Testis (tissue), 3 donors: ENCODE results near the gene B3GNT3. TPM values are rescaled to one million over a fixed set of nuclear protein-coding genes. Genes with fewer than 3 reads are reported as not detected.
A peak's percentile ranks its signal among the peaks of the same experiment; 100 is the strongest.

Experiments used
- DNase-seq: peaks from one replicate; pipeline ENCODE4 v3.0.0-alpha.2; 2019
- H3K27ac ChIP-seq, 2 donors: fragments of 200-600 bp; sonication (generic); one replicate each; pipeline ENCODE4 v1.5.1; 2019
- H3K27me3 ChIP-seq: fragments of 200-600 bp; sonication (generic); one replicate; pipeline ENCODE4 v1.5.1; 2019
- H3K36me3 ChIP-seq: fragments of 200-600 bp; sonication (generic); one replicate; pipeline ENCODE4 v1.5.1; 2017; ENCODE audit warnings: low read depth; ENCODE audit errors: missing control alignments
- H3K4me1 ChIP-seq: fragments of 200-600 bp; sonication (generic); one replicate; pipeline ENCODE4 v1.5.1; 2019
- H3K4me3 ChIP-seq, 2 donors: fragments of 200-600 bp; sonication (generic); one replicate each; pipeline ENCODE4 v1.5.1; 2017 to 2019
- H3K9me3 ChIP-seq: fragments of 200-600 bp; sonication (generic); one replicate; pipeline ENCODE4 v1.5.1; 2017
- POLR2A ChIP-seq: fragments of 450-650 bp; IDR thresholded peaks from one replicate; pipeline ENCODE4 v1.6.1; 2017; ENCODE audit warnings: antibody characterized with exemption, mild to moderate bottlenecking, moderate library complexity
- WGBS, 2 donors: methylation state at CpG; one replicate each; pipeline ENCODE4 v1.1.5; 2018; 5-methylcytosine and 5-hydroxymethylcytosine counted together
- intact Hi-C: fragments of 100-400 bp; cut with DNase I; formaldehyde crosslinking; loops from one replicate; pipeline ENCODE4 v1.15.1; 2023; ENCODE audit warnings: low total_unique reads
- polyA plus RNA-seq: library from polyadenylated mRNA; stranded (reverse); fragments of 350-450 nt; fragmentation: Illumina TruSeq; extraction: RNeasy Lipid Tissue Mini Kit (QIAGEN cat#74804); gene quantifications from one replicate; pipeline ENCODE4 v1.2.3, GENCODE V29; 2014; ENCODE audit warnings: low read depth, low replicate concordance; ENCODE audit not compliant: insufficient read depth
- total RNA-seq, 2 donors: library from RNA; depleted of rRNA; stranded (reverse); fragments of >200 nt; gene quantifications; one replicate each; pipeline ENCODE4 v1.2.3, GENCODE V29; 2016
- TF ChIP-seq, protein P1 (sequence below), 3 experiments: fragments of 450-650 bp in 2 of 3; fragments of 200-600 bp in 1 of 3; sonication (generic) in 1 of 3; IDR thresholded peaks; one replicate each; pipeline ENCODE4 v1.5.1; 2016 to 2019; ENCODE audit warnings: antibody characterized with exemption in 3 of 3, mild to moderate bottlenecking in 2 of 3, moderate library complexity in 1 of 3

The B3GNT3 gene
- total and polyA plus RNA-seq, 3 donors from 2014 or later: 0.19 to 0.71 (median 0.63) TPM

DNA sequence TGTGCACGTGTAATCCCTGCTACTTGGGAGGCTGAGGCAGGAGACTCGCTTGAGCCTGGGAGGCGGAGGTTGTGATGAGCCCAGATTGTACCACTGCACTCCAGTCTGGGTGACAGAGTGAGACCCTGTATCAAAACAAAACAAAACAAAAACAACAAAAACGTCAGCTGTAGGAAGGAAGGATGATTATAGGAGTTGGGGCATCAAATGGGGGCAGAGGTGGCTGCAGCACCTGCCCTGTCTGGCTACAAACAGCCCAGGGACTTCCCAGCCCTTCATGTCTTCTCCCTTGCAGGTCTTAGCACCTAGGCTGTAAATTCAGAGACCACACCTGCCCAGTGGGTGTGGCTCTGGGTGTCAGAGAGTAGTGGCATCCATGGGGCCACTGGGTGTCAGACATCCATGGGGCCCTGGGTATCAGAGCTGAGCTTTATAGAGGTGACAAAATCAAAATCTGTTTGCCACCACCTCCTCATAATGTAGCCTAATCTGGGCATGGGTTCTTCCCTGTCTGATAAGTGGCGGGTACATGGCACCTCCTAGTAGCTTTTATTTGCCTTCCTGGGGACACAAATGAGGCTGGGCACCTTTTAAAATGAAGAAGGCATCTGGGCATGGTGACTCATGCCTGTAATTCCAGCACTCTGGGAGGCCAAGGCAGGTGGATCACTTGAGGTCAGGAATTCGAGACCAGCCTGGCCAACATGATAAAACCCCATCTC, 4.7 kb upstream of the B3GNT3 start:
- peaks cover 11% of the 10 kb centered on the region for H3K4me1 ChIP-seq
- H3K9me3 ChIP-seq: no peaks in the 10 kb centered on the region
- H3K27me3 ChIP-seq: no peaks in the 10 kb centered on the region
- H3K27ac ChIP-seq: no peak overlapping the region
- intact Hi-C loops: no loop called here
- no peak for DNase-seq
- no peak overlapping the region for H3K4me3 ChIP-seq
- WGBS, 2 donors: 81 to 84% methylated on average over 6 of the region's 6 CpGs
- H3K36me3 ChIP-seq: no peaks in the 10 kb centered on the region
- TF ChIP-seq, protein P1, sequence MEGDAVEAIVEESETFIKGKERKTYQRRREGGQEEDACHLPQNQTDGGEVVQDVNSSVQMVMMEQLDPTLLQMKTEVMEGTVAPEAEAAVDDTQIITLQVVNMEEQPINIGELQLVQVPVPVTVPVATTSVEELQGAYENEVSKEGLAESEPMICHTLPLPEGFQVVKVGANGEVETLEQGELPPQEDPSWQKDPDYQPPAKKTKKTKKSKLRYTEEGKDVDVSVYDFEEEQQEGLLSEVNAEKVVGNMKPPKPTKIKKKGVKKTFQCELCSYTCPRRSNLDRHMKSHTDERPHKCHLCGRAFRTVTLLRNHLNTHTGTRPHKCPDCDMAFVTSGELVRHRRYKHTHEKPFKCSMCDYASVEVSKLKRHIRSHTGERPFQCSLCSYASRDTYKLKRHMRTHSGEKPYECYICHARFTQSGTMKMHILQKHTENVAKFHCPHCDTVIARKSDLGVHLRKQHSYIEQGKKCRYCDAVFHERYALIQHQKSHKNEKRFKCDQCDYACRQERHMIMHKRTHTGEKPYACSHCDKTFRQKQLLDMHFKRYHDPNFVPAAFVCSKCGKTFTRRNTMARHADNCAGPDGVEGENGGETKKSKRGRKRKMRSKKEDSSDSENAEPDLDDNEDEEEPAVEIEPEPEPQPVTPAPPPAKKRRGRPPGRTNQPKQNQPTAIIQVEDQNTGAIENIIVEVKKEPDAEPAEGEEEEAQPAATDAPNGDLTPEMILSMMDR (IDR thresholded peaks at IDR 0.05): no peak
- TF ChIP-seq POLR2A: no peak

DNA sequence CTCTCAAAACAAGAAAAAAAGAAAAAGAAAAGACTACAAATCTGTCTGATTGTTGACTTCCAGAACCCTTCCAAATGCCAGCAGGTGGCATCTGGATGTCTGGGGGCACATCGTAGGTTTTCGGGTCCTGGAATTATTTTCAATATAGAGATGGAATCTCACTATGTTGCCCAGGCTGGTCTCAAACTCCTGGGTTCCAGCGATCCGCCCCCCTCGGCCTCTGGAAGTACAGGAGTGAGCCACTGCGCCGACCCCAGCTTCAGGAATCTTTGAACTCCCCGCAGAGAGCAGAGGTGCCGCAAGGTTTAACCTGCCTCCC, 567 bp upstream of the B3GNT3 start:
- Histone ChIP-seq H3K27ac (no peak overlapping the region), H3K9me3 (no peaks in the 10 kb centered on the region), H3K4me3 (peak overlapping the region; percentile 19 to 46), H3K36me3 (no peaks in the 10 kb centered on the region), H3K27me3 (no peaks in the 10 kb centered on the region), H3K4me1 (peaks cover 15% of the 10 kb centered on the region)
- 39 to 54% methylated on average over 9 of the region's 9 CpGs for WGBS, 2 donors
- no peak for DNase-seq
- no peak for TF ChIP-seq POLR2A
- TF ChIP-seq, protein P1 (IDR thresholded peaks at IDR 0.05): no peak
- intact Hi-C loops: no loop called here

DNA sequence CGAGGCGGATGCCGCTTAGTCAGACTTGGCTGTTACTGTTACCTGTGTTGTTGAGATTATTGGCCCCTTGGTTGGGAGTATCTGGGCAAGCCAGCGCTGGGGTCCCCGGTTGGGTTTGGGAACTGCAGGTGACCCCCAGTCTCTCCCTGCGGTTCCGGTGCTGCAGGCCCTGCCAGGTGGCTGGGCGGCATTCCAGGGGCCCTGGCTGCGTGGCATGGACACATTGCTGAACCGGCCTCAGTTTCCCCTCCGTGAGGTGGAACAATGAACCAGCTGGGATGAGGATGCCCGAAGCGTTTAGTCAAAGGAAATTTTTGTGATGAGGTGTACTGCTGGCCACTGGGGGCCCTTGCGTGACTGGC, 538 bp downstream of the B3GNT3 start:
- H3K4me3 ChIP-seq: peak overlapping the region; percentile 19 to 46
- intact Hi-C loops: no loop called here

DNA sequence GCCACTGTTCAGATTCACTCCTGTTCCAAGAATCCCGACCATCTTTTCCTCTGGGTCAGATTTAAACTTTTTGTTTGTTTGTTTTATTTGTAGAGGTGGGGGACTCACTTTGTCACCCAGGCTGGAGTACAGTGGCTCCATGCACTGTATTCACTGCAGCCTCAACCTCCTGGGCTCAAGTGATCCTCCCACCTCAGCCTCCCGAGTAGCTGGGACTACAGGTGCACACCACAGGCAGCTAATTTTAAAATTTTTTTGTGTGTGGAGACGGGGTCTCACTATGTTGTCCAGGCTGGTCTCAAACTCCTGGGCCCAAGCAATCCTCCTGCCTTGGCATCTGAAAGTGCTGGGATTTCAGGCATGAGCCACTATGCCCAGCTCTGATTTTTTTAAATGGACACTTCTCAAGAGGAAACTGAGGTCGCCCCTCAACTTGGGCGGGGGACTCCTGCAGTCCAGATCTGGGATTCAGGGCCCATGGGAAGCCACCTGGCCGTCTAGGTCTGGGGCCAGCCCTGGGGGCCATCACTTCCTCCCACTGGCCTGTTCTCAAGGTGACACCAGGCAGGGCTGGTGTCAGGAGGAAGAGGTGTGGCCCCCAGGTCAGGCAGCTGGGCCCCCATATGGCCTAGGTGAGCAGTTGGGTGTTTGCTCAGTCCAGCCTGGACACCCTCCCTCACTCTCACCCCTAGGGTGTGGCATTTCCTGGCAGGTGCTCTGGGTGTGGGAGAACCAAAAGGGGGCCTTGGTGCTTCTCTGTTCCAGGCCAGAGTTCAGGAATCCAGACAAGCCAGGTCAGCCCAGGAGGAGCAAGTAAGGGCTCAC, 1.3 kb downstream of the B3GNT3 start:
- WGBS, 2 donors: 70 to 80% methylated on average over 4 to 6 of the region's 6 CpGs

More for the DNA sequence above, 538 bp downstream of the B3GNT3 start:
- no peaks in the 10 kb centered on the region for H3K27me3 ChIP-seq
- H3K9me3 ChIP-seq: no peaks in the 10 kb centered on the region
- TF ChIP-seq, protein P1 (IDR thresholded peaks at IDR 0.05): no peak
- no peak for TF ChIP-seq POLR2A
- H3K27ac ChIP-seq: no peak overlapping the region
- H3K4me1 ChIP-seq: peaks cover 15% of the 10 kb centered on the region
- WGBS, 2 donors: 38 to 44% methylated on average over 6 to 10 of the region's 14 CpGs
- no peaks in the 10 kb centered on the region for H3K36me3 ChIP-seq
- DNase-seq: no peak

More for the DNA sequence above, 1.3 kb downstream of the B3GNT3 start:
- intact Hi-C loops: no loop called here
- peaks cover 15% of the 10 kb centered on the region for H3K4me1 ChIP-seq
- H3K36me3 ChIP-seq: no peaks in the 10 kb centered on the region
- no peak overlapping the region for H3K4me3 ChIP-seq
- no peaks in the 10 kb centered on the region for H3K27me3 ChIP-seq
- DNase-seq: no peak
- H3K9me3 ChIP-seq: no peaks in the 10 kb centered on the region
- no peak overlapping the region for H3K27ac ChIP-seq
- TF ChIP-seq, protein P1 (IDR thresholded peaks at IDR 0.05): no peak
- TF ChIP-seq POLR2A: no peak
